OCI-LY7 (cell line): ENCODE data around the gene UGDH. TPM values are rescaled to one million over a fixed set of nuclear protein-coding genes. Genes with fewer than 3 reads are reported as not detected.

Experiments
- BruUV-seq: library from RNA; stranded (reverse); fragments of 400-500 nt; replicated peaks from 2 replicates; lab custom pipeline; 2021; lab: Mats Ljungman, UMichigan
- CTCF ChIA-PET: fragments of 300-600 bp; sonication (Branson Sonifier 250); formaldehyde crosslinking; loops from one replicate; lab custom pipeline; 2022; ENCODE audit warnings: antibody characterized with exemption; ENCODE audit not compliant: unreplicated experiment; lab: Charles Lee
- POLR2A ChIA-PET: fragments of 300-600 bp; sonication (Branson Sonifier 250); formaldehyde crosslinking; loops from one replicate; lab custom pipeline; 2022; ENCODE audit warnings: antibody characterized with exemption; lab: Charles Lee
- DNase-seq: peaks from one replicate; pipeline ENCODE4 v3.0.0-alpha.2; 2015; ENCODE audit warnings: low spot score
- H2AFZ ChIP-seq: fragments of 200-600 bp; sonication (generic), shearing (Covaris generic); 2 replicates; pipeline ENCODE4 v1.6.1; 2014; ENCODE audit warnings: mild to moderate bottlenecking, antibody characterized with exemption, low read length, moderate library complexity
- H3K27ac ChIP-seq: fragments of 200-600 bp; sonication (generic); 2 replicates; pipeline ENCODE4 v1.5.1; 2014; ENCODE audit warnings: mixed run types, low read depth, mild to moderate bottlenecking, moderate library complexity, low read length, inconsistent platforms; ENCODE audit not compliant: poor library complexity, severe bottlenecking
- H3K36me3 ChIP-seq: fragments of 200-600 bp; sonication (generic); 2 replicates; pipeline ENCODE4 v1.6.1; 2014; ENCODE audit warnings: mild to moderate bottlenecking, antibody characterized with exemption, low read length, moderate library complexity, mixed read lengths; ENCODE audit not compliant: insufficient read depth
- H3K4me1 ChIP-seq: fragments of 200-600 bp; sonication (generic); 2 replicates; pipeline ENCODE4 v1.5.1; 2014; ENCODE audit warnings: mild to moderate bottlenecking, low read length; ENCODE audit not compliant: insufficient read depth, poor library complexity, severe bottlenecking
- H3K4me2 ChIP-seq: fragments of 200-600 bp; sonication (generic); 2 replicates; pipeline ENCODE4 v1.6.1; 2014; ENCODE audit warnings: mild to moderate bottlenecking, low read length
- H3K4me3 ChIP-seq: fragments of 200-600 bp; sonication (generic); 2 replicates; pipeline ENCODE4 v1.5.1; 2014; ENCODE audit warnings: mild to moderate bottlenecking, low read depth, low read length; ENCODE audit not compliant: poor library complexity, severe bottlenecking
- H3K79me2 ChIP-seq: fragments of 200-600 bp; sonication (generic); 2 replicates; pipeline ENCODE4 v1.6.1; 2016; ENCODE audit warnings: low read depth, mild to moderate bottlenecking, low read length, moderate library complexity, mixed read lengths; ENCODE audit not compliant: insufficient read depth
- H3K9me2 ChIP-seq: fragments of 200-600 bp; sonication (generic); 2 replicates; pipeline ENCODE4 v1.6.1; 2016; ENCODE audit warnings: mild to moderate bottlenecking, low read length, mixed read lengths; ENCODE audit not compliant: insufficient read depth
- H3K9me3 ChIP-seq: fragments of 200-600 bp; sonication (generic); 2 replicates; pipeline ENCODE4 v1.6.1; 2014; ENCODE audit warnings: mild to moderate bottlenecking, mixed run types, low read length, mixed read lengths
- H4K20me1 ChIP-seq: fragments of 200-600 bp; sonication (generic); 2 replicates; pipeline ENCODE4 v1.6.1; 2014; ENCODE audit warnings: mild to moderate bottlenecking, antibody characterized with exemption, low read length, moderate library complexity, mixed read lengths; ENCODE audit not compliant: insufficient read depth
- EZH2phosphoT487 ChIP-seq: fragments of 200-600 bp; sonication (generic); IDR thresholded peaks from 2 replicates; pipeline ENCODE4 v1.6.1; 2018; ENCODE audit warnings: low read depth, borderline replicate concordance, mild to moderate bottlenecking, mixed run types, antibody characterized with exemption, low read length, moderate library complexity, mixed read lengths
- intact Hi-C: fragments of 100-400 bp; cut with micrococcal nuclease; formaldehyde crosslinking; loops from one replicate; pipeline ENCODE4 v1.10.0; 2022; ENCODE audit not compliant: unreplicated experiment
- total RNA-seq, 2 experiments: library from RNA; depleted of rRNA in 1 of 2; stranded (reverse); fragments of >200 nt in 1 of 2; shearing (Covaris generic) in 1 of 2; gene quantifications; 2 replicates each; pipeline ENCODE4 v1.2.3, GENCODE V29; 2014 to 2022
- TF ChIP-seq, protein P1 (sequence below): fragments of 200-600 bp; sonication (generic); conservative IDR thresholded peaks from 2 replicates; pipeline ENCODE4 v1.5.1; 2014; ENCODE audit warnings: mild to moderate bottlenecking, antibody characterized with exemption, low read length, moderate library complexity, mixed read lengths

The UGDH gene
- total RNA-seq, 2 experiments from 2014 or later: 8.1 to 33.6 TPM

DNA sequence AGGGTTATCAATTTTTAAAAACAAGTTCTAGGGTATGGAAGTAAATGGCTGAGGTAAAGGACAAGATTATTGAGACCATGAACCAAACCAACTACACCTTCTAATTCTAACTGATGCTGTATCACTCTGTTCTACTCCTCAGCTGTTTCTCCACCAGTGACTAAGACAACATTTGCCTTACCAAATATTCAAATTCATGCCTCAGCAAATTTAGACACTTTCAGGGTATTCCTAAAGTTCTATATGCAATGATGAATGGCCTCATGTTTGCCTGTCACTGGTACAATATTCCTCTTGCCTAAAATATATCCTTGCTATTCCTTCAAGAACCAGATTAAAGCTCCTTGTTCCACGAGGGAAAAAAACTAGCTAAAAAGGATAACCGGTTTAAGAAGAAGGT is 73.5 kb downstream of the UGDH start:
- Histone ChIP-seq H3K4me1 (peaks cover 28% of the 10 kb centered on the region), H2AFZ (no peak overlapping the region), H3K4me2 (no peak overlapping the region), H3K4me3 (no peak overlapping the region), H4K20me1 (peaks cover 48% of the 10 kb centered on the region), H3K9me2 (no peaks in the 10 kb centered on the region), H3K79me2 (peaks cover 55% of the 10 kb centered on the region), H3K9me3 (no peaks in the 10 kb centered on the region), H3K36me3 (peaks cover 96% of the 10 kb centered on the region), H3K27ac (no peak overlapping the region)
- ChIA-PET CTCF (no interaction called here), POLR2A (interaction anchor here (0.6 to 1.4 kb wide), 5 partner anchors 12 to 1562 kb away, joined by 3 to 6 read pairs (median 3); no protein-coding TSS in a partner anchor)
- intact Hi-C loops: loop anchor here (10.0 kb wide), 1 partner anchor 689 kb away; no protein-coding TSS in a partner anchor
- no peak for DNase-seq
- BruUV-seq: no TSS peak
- no peak for TF ChIP-seq EZH2phosphoT487
- TF ChIP-seq, protein P1, sequence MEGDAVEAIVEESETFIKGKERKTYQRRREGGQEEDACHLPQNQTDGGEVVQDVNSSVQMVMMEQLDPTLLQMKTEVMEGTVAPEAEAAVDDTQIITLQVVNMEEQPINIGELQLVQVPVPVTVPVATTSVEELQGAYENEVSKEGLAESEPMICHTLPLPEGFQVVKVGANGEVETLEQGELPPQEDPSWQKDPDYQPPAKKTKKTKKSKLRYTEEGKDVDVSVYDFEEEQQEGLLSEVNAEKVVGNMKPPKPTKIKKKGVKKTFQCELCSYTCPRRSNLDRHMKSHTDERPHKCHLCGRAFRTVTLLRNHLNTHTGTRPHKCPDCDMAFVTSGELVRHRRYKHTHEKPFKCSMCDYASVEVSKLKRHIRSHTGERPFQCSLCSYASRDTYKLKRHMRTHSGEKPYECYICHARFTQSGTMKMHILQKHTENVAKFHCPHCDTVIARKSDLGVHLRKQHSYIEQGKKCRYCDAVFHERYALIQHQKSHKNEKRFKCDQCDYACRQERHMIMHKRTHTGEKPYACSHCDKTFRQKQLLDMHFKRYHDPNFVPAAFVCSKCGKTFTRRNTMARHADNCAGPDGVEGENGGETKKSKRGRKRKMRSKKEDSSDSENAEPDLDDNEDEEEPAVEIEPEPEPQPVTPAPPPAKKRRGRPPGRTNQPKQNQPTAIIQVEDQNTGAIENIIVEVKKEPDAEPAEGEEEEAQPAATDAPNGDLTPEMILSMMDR: no peak

DNA sequence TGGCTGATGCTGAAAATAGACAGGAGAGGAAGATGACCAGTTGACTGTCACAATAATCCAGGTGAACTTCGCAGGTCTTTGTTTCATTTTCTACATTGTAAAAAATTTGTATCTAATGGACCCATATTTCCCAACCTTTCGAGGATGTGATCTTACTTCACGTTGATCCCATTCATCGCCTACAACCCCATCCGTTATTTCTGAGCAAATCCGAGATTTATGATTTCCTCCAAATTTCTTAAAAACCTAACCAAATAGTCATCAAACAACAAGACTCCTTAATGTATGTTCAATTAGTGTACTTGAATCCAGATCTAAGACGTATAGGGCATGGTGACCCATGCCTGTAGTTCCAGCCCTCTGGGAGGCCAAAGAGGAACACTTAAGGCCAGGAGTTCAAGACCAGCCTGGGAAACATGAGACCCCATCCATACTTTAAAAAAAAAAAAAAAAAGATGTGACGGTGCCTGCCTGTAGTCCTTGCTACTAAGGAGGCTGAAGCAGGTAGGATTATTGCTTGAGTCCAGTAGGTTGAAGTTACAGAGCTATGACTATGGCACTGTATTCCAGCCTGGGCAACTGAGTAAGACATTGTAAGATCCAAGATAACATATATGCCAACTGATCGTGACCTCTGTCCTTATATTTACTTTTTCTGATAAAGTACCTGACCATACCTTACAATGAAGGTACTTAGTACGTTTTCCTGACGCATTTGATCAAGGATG is 74.2 kb downstream of the UGDH start:
- ChIA-PET POLR2A (interaction anchor here (0.7 to 1.4 kb wide), 3 partner anchors 12 to 487 kb away, joined by 3 to 6 read pairs (median 3); no protein-coding TSS in a partner anchor), CTCF (no interaction called here)
- H4K20me1 ChIP-seq: peaks cover 47% of the 10 kb centered on the region

More for the DNA sequence above, 74.2 kb downstream of the UGDH start:
- peaks cover 98% of the 10 kb centered on the region for H3K36me3 ChIP-seq
- TF ChIP-seq, protein P1: no peak
- no peak for TF ChIP-seq EZH2phosphoT487
- H3K79me2 ChIP-seq: peaks cover 47% of the 10 kb centered on the region
- intact Hi-C loops: loop anchor here (10.0 kb wide), 1 partner anchor 688 kb away; no protein-coding TSS in a partner anchor
- BruUV-seq: no TSS peak
- H3K27ac ChIP-seq: no peak overlapping the region
- H3K4me1 ChIP-seq: peaks cover 33% of the 10 kb centered on the region
- H3K9me2 ChIP-seq: no peaks in the 10 kb centered on the region
- H2AFZ ChIP-seq: no peak overlapping the region
- DNase-seq: no peak
- no peak overlapping the region for H3K4me3 ChIP-seq
- H3K4me2 ChIP-seq: no peak overlapping the region
- H3K9me3 ChIP-seq: no peaks in the 10 kb centered on the region
